ENCODE results near the gene EHD2. TPM values are rescaled to one million over a fixed set of nuclear protein-coding genes. Genes with fewer than 3 reads are reported as not detected.

EHD2 gene
- total RNA-seq, 1 experiment from 2014 or later: 60.5 TPM

GRCh38 chr19:47750752-47751151, 37.5 kb downstream of the EHD2 start (continued):
- TF ChIP-seq REST (IDR thresholded peaks at IDR 0.05; ENCODE audit: low read depth): no peak
- TF ChIP-seq JUND (IDR thresholded peaks at IDR 0.05): no peak
- TF ChIP-seq FOSL1 (IDR thresholded peaks at IDR 0.05; ENCODE audit: low read depth): no peak
- no peak for TF ChIP-seq SP1 (IDR thresholded peaks at IDR 0.05; ENCODE audit: low read depth)

GRCh38 chr19:47752440-47753211, 39.4 kb downstream of the EHD2 start:
- CTCF ChIA-PET: interaction anchor here (0.5 to 2.3 kb wide), 2 partner anchors 13 to 104 kb away, joined by 3 to 7 read pairs; no protein-coding TSS in a partner anchor
- no peaks in the 10 kb centered on the region for H3K9me2 ChIP-seq (ENCODE audit: insufficient read depth)
- RAD21 ChIA-PET (ENCODE audit: low non-redundant PET in 1 of 2, low total read pairs in 2 of 2, uncharacterized antibody in 2 of 2, unreplicated experiment in 2 of 2): no interaction called here
- H4K20me1 ChIP-seq (ENCODE audit: insufficient read depth): no peaks in the 10 kb centered on the region
- H3K27me3 ChIP-seq (ENCODE audit: insufficient read depth, low read length): no peaks in the 10 kb centered on the region
- H3K4me3 ChIP-seq (replicated peaks in 1 of 2; ENCODE audit: low read depth in 1 of 2, low read length in 2 of 2): no peak overlapping the region
- BruUV-seq (replicated peaks): no TSS peak
- POLR2A ChIA-PET: no interaction called here
- peaks cover 49 to 82% of the 10 kb centered on the region in 2 experiments for H3K36me3 ChIP-seq (ENCODE audit: control insufficient read depth in 1 of 2, insufficient read depth in 2 of 2, low read length in 2 of 2)
- no peak overlapping the region for H2AFZ ChIP-seq (ENCODE audit: low read depth, low read length, poor library complexity, severe bottlenecking)
- H3K4me2 ChIP-seq (ENCODE audit: low read length): no peak overlapping the region
- ATAC-seq (no peak), DNase-seq (ENCODE audit: low read depth, low spot score) (no peak)
- peaks cover 36% of the 10 kb centered on the region for H3K79me2 ChIP-seq (ENCODE audit: insufficient read depth, low read length)
- H3K9ac ChIP-seq (ENCODE audit: low read length): no peak overlapping the region
- no peak for TF ChIP-seq CBX3 (IDR thresholded peaks at IDR 0.05; ENCODE audit: low read depth)
- no peak for TF ChIP-seq EZH2phosphoT487 (IDR thresholded peaks at IDR 0.05; ENCODE audit: borderline replicate concordance)
- no peak for TF ChIP-seq JUND (IDR thresholded peaks at IDR 0.05)
- no peak for TF ChIP-seq POLR2A (IDR thresholded peaks at IDR 0.05; ENCODE audit: borderline replicate concordance, extremely low read depth, insufficient read depth, insufficient read length)
- no peak for TF ChIP-seq ZBTB33 (IDR thresholded peaks at IDR 0.05; ENCODE audit: extremely low read depth, insufficient replicate concordance, low read length)
- no peak for TF ChIP-seq EGR1 (IDR thresholded peaks at IDR 0.05; ENCODE audit: low read depth)
- TF ChIP-seq CEBPB (IDR thresholded peaks at IDR 0.05; ENCODE audit: low read depth): no peak
- TF ChIP-seq TCF7L2 (IDR thresholded peaks at IDR 0.05; ENCODE audit: borderline replicate concordance, extremely low read depth, insufficient read depth, insufficient read length): no peak
- no peak for TF ChIP-seq RAD21 (IDR thresholded peaks at IDR 0.05; ENCODE audit: low read depth)
- TF ChIP-seq YY1 (IDR thresholded peaks at IDR 0.05; ENCODE audit: extremely low read depth, insufficient replicate concordance, low read depth, low read length): no peak
- no peak for TF ChIP-seq CTCF (IDR thresholded peaks at IDR 0.05 in 2 of 3, conservative IDR thresholded peaks at IDR 0.05 in 1 of 3; ENCODE audit: borderline replicate concordance in 1 of 3, insufficient read depth in 1 of 3, low read depth in 2 of 3, low read length in 2 of 3)
- no peak for TF ChIP-seq SIN3A (IDR thresholded peaks at IDR 0.05; ENCODE audit: low read depth)
- no peak overlapping the region for H3K27ac ChIP-seq (ENCODE audit: low read depth, low read length)
- no peaks in the 10 kb centered on the region for H3K4me1 ChIP-seq (ENCODE audit: control insufficient read depth in 1 of 2, insufficient read depth in 2 of 2, low read length in 2 of 2)
- intact Hi-C loops (cut with micrococcal nuclease): no loop called here
- H3K9me3 ChIP-seq (ENCODE audit: control insufficient read depth in 1 of 2, insufficient read depth in 1 of 2, low read depth in 1 of 2, low read length in 2 of 2): no peaks in the 10 kb centered on the region

Data from HCT116 (cell line).